ENCODE results near the gene KLHL29.
A peak's percentile ranks its signal among the peaks of the same experiment; 100 is the strongest.

KLHL29 gene

GRCh38 chr2:23690421-23691105 is 305.6 kb downstream of the KLHL29 start:
- DNase-seq = no peak

GRCh38 chr2:23691106-23691470 is 306.1 kb downstream of the KLHL29 start:
- DNase-seq = no peak

- DNase-seq = no peak
These were observed 306.6 kb downstream of the KLHL29 start for GRCh38 chr2:23691565-23691964.

- no peak for DNase-seq
These were observed 307.3 kb downstream of the KLHL29 start for GRCh38 chr2:23692263-23692662.

DNA sequence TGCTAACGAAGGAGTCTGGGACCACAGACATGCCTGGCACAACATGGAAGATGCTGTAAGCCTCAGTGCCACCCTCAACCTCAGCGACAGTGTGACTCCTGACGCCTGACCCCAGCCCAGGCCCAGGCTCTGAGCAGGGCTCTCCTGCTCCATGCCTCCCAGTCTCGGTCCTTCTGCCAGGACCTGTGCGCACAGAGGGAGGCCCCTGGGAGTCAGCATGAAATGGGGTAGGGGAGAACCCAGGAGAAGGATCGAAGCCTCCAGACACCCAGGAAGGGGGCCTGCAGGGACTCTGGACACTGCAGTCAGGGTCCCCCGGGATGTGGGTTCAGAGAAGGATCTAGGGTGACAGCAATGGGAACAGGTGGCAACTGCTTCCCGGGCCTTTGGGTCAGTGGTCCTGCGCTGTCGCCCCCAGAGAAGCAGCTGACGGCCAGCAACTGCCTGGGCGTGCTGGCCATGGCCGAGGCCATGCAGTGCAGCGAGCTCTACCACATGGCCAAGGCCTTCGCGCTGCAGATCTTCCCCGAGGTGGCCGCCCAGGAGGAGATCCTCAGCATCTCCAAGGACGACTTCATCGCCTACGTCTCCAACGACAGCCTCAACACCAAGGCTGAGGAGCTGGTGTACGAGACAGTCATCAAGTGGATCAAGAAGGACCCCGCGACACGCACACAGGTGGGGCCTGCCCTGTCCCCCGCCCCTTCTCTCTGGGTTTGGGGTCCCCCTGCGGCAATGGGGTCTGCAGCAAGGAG is 308.0 kb downstream of the KLHL29 start:
- no peak for DNase-seq

- DNase-seq = no peak
These were observed 308.6 kb downstream of the KLHL29 start for GRCh38 chr2:23693606-23693951.

- no peak for DNase-seq
These were observed 309.4 kb downstream of the KLHL29 start for GRCh38 chr2:23694058-23695045.

DNA sequence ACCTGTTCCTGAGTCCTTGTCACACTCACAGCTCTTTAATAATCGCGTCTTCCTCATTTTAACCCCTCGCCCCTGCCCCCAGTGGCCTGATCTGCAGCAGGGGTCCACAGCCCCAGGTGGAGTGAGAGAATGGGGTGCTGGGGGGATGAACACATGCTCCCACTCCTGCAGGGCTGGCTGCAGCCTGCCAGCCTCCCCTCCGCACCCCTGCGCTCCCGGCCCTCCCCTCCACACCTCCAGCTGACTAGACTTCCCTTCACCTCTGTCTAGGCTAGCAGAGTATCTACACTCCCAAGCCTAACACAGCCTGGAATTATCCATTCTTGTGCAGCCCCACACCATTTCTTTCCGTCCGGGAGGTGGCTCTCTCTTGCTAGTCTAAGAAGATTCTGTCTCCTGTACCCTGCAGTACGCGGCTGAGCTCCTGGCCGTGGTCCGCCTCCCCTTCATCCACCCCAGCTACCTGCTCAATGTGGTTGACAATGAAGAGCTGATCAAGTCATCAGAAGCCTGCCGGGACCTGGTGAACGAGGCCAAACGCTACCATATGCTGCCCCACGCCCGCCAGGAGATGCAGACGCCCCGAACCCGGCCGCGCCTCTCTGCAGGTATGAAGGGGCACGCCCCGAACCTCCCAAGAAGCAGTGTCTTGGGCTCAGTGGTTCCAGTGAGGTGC is 310.4 kb downstream of the KLHL29 start:
- DNase-seq = no peak

- DNase-seq = no peak
These were observed 311.1 kb downstream of the KLHL29 start for GRCh38 chr2:23695890-23696751.

DNA sequence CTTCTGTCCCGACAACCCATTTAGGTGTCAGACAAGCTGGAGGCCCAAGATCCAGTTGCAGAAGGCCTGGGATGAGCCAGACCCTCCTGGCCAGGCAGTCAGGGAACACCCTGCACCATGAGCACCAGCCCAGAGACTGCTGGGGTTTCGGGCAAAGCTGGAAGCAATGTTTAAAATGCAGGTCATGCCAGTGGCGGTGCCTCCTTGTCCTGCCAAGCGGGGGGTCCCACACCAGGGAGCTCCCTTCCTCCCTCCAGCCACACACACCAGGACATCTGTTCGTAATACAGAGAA is 311.7 kb downstream of the KLHL29 start:
- no peak for DNase-seq

GRCh38 chr2:23697256-23698075 is 312.5 kb downstream of the KLHL29 start:
- no peak for DNase-seq

DNA sequence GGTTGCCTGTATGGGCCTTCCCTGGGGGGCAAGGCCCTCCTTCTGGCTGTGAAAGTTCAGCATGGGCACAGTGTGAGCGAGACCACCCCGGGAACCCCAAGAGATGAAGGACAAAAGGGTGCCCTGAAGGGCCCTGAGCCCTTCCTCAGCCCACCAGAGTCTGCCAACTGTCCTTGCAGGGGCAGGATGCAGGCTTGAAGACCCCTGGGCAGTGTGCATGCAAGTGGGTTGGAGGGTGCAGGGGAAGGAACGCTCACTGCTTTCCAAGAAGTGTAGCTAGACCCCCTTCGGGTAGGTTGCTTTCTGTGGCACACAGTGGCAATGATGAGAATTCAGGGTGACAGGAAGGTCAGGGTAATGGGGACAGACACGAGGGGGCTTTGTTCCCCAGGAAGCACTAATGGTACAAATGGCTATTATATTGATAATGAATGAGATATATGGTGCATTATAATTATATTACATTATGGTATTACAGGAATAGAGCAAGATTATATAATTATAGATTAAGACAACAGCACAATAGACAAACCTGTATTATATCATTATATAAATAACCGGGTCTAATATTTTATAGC is 313.2 kb downstream of the KLHL29 start:
- DNase-seq = no peak

DNA sequence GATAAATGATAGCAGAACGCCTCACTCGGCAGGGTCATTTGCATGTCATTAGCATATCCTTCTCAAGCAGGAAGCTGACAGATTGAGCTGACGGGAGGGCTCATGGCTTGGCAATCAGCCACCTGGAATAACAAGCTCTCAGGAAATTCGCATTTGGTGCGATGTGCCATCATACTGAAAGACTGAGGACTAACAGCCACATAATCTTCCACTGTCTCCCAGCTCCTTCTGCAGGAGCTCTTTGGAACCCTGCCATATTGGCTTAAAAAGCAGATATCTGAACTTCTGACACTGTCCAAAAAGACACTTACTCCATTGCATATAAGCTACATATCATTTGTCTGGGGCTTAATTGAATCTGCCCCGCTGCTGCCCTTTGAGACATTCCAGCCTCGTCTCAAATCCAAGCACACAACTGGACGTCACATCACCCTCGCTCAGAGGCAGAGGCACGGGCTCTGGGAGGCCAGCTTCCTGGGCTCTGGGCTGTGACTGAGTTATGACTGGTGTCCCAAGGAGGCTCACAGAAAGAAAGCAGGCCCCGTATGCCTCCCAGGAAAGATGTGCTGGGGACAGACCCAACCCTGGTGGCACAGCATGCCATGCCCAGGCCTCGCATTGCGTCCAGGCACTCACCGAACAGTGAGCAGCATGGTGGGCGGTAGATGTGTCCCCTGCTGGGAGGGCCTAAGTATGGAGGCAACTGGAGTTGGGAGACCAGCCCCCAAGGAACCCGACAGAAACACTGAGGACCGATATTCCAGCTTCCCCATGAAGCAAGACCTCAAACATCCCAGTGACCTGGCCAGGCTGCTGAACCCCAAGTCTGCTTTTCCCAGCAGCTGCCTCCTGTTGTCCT is 314.0 kb downstream of the KLHL29 start:
- DNase-seq = peak; percentile 69

DNA sequence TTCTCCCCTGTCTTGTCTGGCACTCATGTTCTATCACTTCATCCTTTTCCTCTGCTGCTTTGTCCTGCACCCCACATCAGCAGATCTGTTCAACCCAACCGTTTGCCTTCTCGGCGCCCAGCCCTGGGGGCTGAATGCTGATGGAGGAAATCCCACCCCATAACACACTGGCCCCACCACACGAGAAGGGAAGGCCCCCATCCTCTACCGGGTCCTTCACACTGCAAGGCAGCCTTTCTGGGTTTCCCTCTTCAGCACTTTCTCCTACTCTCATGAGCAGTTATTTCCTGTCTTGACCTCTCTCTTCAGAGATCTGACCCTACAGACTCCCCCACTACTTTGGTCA is 314.6 kb downstream of the KLHL29 start:
- no peak for DNase-seq

DNA sequence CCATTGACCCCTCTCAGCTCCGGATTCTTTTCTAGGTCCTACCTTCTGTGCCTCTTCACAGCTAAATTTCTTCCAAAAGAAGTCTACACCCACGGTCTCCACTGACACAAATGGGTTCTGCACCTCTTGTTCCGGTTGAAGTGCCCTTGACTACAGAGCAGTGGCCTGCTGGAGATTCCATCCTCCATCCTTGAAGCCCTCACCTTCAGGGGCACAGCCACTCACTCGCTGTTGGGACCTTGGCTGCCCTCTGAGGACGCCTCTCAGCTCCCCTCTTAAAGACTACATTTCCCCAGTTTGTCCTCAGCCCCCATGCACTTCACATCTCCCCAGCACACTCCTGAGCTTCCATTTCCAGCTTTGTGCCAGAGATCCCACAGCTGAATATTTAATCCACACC is 315.6 kb downstream of the KLHL29 start:
- DNase-seq = no peak

GRCh38 chr2:23703037-23703582 is 318.1 kb downstream of the KLHL29 start:
- no peak for DNase-seq

DNA sequence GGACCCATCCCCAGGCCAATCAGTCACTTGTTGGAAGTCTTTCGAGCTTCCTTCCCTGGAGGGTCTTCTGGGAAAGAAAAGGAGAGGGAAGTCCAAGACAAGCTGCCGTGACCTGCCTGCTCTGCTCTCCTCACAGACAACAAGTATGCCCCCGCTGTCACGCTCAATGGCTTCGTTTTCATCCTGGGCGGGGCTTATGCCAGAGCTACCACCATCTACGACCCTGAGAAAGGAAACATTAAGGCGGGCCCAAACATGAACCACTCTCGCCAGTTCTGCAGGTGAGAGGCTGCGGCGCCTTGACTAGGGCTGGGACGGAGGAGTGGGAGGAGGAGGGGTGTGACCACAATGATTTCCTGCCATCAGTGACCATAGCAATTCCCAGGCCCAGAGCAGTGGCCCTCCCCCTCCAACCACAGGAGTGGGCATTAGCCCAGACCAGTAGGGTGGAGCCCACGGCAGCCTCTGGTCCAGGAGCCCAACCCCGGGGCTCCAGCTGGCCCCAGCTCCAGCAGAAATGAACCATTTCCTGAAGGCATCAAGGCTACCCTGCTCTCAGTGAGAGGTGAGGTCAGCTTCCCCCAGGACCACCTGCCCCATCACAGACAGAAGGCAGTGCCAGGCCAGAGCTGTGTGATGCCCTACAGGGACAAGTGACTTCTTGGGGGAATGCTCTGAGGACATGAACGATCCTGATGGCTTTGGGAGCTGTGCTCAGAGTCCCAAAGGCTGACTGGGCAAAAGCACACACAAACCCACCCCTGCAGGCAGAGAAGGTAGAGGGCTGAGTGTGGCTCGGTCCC is 318.8 kb downstream of the KLHL29 start:
- DNase-seq = no peak

DNA sequence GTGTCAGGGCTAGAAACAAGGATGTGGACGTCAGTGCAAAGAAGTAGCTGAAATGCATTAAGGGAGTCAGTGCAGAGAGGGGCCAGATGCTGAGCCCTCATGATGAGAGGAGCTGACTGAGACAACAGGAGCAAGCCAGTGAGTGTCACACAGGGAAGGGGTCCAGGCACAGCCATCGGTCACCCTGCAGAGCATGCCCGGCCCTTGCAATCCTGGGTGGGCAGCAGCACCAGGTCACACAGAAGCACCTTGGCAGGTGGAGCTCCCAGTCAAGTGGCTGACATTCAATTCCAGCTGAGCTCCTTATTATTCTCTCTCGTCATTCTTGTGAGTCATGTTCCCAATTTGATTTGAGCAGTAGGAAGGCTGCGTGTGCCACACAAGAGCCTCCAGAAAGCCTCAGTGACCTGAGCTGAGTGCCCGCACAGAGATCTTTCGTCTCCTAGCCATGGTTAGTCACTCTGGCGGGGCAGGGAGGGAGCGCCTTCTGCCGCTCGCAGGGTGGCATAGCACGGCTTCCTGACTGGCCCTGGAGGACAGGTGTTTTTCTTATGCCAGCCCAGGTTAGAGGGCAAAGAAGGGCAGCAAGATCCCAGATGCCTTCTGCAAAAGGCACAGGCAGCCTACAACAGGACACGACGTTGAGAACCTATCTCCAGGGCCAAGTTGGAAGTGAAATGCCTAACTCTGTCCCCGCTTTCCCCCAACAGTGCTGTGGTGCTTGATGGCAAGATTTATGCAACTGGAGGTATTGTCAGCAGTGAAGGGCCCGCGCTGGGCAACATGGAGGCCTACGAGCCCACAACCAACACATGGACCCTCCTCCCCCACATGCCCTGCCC is 321.0 kb downstream of the KLHL29 start:
- no peak for DNase-seq

All from NCI-H2171 (cell line).